ENCODE measurements around the gene PIP5K1A.
"Not testable (repeated sequence)": the region's sequence is repeated elsewhere in the genome, so short reads cannot be mapped to it uniquely, and the experiment has no call there.

PIP5K1A gene

GRCh38 chr1:151198254-151199127, at the start of gene PIP5K1A:
PIP5K1A (plus strand) TSS chr1:151198552; CDS start chr1:151198997, 445 bp downstream.
- DNase-seq = peak; percentile 100

GRCh38 chr1:151156515-151156819, 41.9 kb upstream of the PIP5K1A start, which contains the start of gene TNFAIP8L2:
TNFAIP8L2 (plus strand) TSS chr1:151156649; CDS start chr1:151158698, 2,049 bp downstream.
- peak in 1 of 2 experiments; percentile 45 for DNase-seq

GRCh38 chr1:151157067-151157531, 41.3 kb upstream of the PIP5K1A start:
- DNase-seq = no peak

- no peak for DNase-seq
These were observed 40.0 kb upstream of the PIP5K1A start for GRCh38 chr1:151158326-151158725.

- no peak for DNase-seq
These were observed 39.6 kb upstream of the PIP5K1A start for GRCh38 chr1:151158751-151159251.

GRCh38 chr1:151159373-151159772, 39.0 kb upstream of the PIP5K1A start:
- DNase-seq = no peak

GRCh38 chr1:151164732-151165280, 33.5 kb upstream of the PIP5K1A start:
- no peak for DNase-seq

- peak; percentile 69 to 81 for DNase-seq
These were observed 33.0 kb upstream of the PIP5K1A start for GRCh38 chr1:151165281-151165737.

GRCh38 chr1:151165738-151166504, 32.4 kb upstream of the PIP5K1A start, which contains the start of the genes LYSMD1 and SCNM1:
LYSMD1 (minus strand) TSS chr1:151165902; CDS start chr1:151165258, 644 bp downstream.
SCNM1 (plus strand) TSS chr1:151166144; CDS start chr1:151166153, 9 bp downstream.
- peak; percentile 99 to 100 for DNase-seq

GRCh38 chr1:151166505-151166956, 31.8 kb upstream of the PIP5K1A start:
- DNase-seq = peak in 1 of 2 experiments; percentile 62

- no peak for DNase-seq
These were observed 31.2 kb upstream of the PIP5K1A start for GRCh38 chr1:151167116-151167515.

GRCh38 chr1:151171190-151171589, 27.2 kb upstream of the PIP5K1A start:
- DNase-seq = no peak

- DNase-seq = no peak
These were observed 23.2 kb upstream of the PIP5K1A start for GRCh38 chr1:151175041-151175741.

GRCh38 chr1:151175863-151176262, 22.5 kb upstream of the PIP5K1A start, which contains the start of gene TMOD4:
TMOD4 (minus strand) TSS chr1:151175981; CDS start chr1:151174875, 1,106 bp downstream.
- peak; percentile 32 to 62 for DNase-seq

GRCh38 chr1:151176514-151177045, 21.8 kb upstream of the PIP5K1A start:
- DNase-seq = no peak

GRCh38 chr1:151184211-151184610, 14.1 kb upstream of the PIP5K1A start:
- no peak for DNase-seq

- no peak for DNase-seq
These were observed 11.1 kb upstream of the PIP5K1A start for GRCh38 chr1:151187205-151187604.

GRCh38 chr1:151188667-151189066, 9.7 kb upstream of the PIP5K1A start:
- not testable (repeated sequence) for DNase-seq

GRCh38 chr1:151189637-151190445, 8.5 kb upstream of the PIP5K1A start, which contains the start of gene VPS72:
VPS72 (minus strand) TSS chr1:151190197; CDS start chr1:151190121, 76 bp downstream.
- DNase-seq = peak; percentile 98 to 99

- DNase-seq = no peak
These were observed 6.3 kb upstream of the PIP5K1A start for GRCh38 chr1:151192047-151192446.

GRCh38 chr1:151193304-151193703, 5.0 kb upstream of the PIP5K1A start:
- no peak for DNase-seq

Measured in NCI-H526 (cell line).